AG09309 (cell line): Measurements from ENCODE around the gene DAP3.
"Not testable (repeated sequence)": the region's sequence is repeated elsewhere in the genome, so short reads cannot be mapped to it uniquely, and the experiment has no call there.

Source experiments
- DNase-seq: peaks from one replicate; pipeline ENCODE4 v3.0.0-alpha.2; 2010; ENCODE audit warnings: low read depth
- H3K4me3 ChIP-seq: 2 replicates; pipeline ENCODE4 v1.5.1; 2011; ENCODE audit warnings: mild to moderate bottlenecking, low read depth, low read length, moderate library complexity; ENCODE audit not compliant: control insufficient read depth
- CTCF ChIP-seq: IDR thresholded peaks from 2 replicates; pipeline ENCODE4 v1.5.1; 2011; ENCODE audit warnings: mild to moderate bottlenecking, low read depth, low read length, inconsistent platforms; ENCODE audit not compliant: insufficient read depth, control insufficient read depth; ENCODE audit errors: missing control alignments

DAP3 gene

GRCh38 chr1:155689081-155689607, at the start of gene DAP3:
Gene DAP3 (plus strand): TSS chr1:155689091. CDS start chr1:155709780, 20,689 bp downstream.
- peak within 1 kb of the TSS; percentile 88 for H3K4me3 ChIP-seq
- DNase-seq, result not testable (repeated sequence)

- H3K4me3 ChIP-seq, result no peak overlapping the region
- no peak for DNase-seq
- no peak for TF ChIP-seq CTCF
These were observed 48.5 kb upstream of the DAP3 start for GRCh38 chr1:155640367-155640766.

- not testable (repeated sequence) for DNase-seq, H3K4me3 ChIP-seq
These were observed 46.2 kb upstream of the DAP3 start for GRCh38 chr1:155642559-155643180.

- TF ChIP-seq CTCF, result no peak
- no peak overlapping the region for H3K4me3 ChIP-seq
- DNase-seq, result no peak
These were observed 45.7 kb upstream of the DAP3 start for GRCh38 chr1:155643230-155643629.

GRCh38 chr1:155645034-155645598, 43.8 kb upstream of the DAP3 start:
- no peak overlapping the region for H3K4me3 ChIP-seq
- no peak for TF ChIP-seq CTCF
- no peak for DNase-seq

- TF ChIP-seq CTCF, result no peak
- no peak overlapping the region for H3K4me3 ChIP-seq
- no peak for DNase-seq
These were observed 43.2 kb upstream of the DAP3 start for GRCh38 chr1:155645648-155646047.

GRCh38 chr1:155646307-155646706, 42.6 kb upstream of the DAP3 start:
- no peak for DNase-seq
- no peak overlapping the region for H3K4me3 ChIP-seq
- TF ChIP-seq CTCF, result no peak
